Medulla oblongata (tissue), 1 donor: ENCODE measurements around the gene TP53I3.
"Not testable (repeated sequence)": the region's sequence is repeated elsewhere in the genome, so short reads cannot be mapped to it uniquely, and the experiment has no call there.

Experiments used
- DNase-seq: peaks from one replicate; pipeline ENCODE4 v3.0.0-alpha.2; 2015; ENCODE audit errors: extremely low spot score

The TP53I3 gene

DNA sequence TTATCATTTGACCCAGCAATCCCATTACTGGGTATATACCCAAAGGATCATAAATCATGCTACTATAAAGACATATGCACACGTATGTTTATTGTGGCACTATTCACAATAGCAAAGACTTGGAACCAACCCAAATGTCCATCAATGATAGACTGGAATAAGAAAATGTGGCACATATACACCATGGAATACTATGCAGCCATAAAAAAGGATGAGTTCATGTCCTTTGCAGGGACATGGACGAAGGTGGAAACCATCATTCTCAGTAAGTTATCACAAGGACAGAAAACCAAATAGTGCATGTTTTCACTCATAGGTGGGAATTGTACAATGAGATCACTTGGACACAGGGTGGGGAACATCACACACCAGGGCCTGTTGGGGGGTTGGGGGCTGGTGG lies 16.1 kb upstream of the TP53I3 start:
- not testable (repeated sequence) for DNase-seq

DNA sequence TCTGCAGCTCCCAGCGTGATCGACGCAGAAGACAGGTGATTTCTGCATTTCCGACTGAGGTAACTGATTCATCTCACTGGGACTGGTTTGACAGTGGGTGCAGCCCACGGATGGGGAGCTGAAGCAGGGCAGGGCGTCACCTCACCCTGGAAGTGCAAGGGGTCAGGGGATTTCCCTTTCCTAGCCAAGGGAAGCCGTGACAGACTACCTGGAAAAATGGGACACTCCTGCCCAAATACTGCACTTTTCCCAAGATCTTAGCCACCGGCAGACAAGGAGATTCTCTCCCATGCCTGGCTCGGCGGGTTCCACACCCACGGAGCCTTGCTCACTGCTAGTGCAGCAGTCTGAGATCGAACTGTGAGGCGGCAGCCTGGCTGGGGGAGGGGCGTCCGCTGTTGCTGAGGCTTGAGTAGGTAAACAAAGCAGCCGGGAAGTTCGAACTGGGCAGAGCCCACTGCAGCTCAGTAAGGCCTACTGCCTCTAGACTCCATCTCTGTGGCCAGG lies 10.6 kb upstream of the TP53I3 start:
- not testable (repeated sequence) for DNase-seq

DNA sequence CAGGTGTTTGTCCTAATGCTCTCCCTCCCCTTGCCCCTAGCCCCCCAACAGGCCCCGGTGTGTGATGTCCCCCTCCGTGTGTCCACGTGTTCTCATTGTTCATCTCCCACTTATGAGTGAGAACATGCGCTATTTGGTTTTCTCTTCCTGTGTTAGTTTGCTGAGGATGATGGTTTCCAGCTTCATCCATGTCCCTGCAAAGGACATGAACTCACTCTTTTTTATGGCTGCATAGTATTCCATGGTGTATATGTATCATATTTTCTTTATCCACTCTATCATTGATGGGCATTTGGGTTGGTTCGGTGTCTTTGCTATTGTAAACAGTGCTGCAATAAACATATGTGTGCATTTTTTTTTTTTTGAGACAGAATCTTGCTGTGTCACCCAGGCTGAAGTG lies 8.6 kb upstream of the TP53I3 start:
- DNase-seq: not testable (repeated sequence)

DNA sequence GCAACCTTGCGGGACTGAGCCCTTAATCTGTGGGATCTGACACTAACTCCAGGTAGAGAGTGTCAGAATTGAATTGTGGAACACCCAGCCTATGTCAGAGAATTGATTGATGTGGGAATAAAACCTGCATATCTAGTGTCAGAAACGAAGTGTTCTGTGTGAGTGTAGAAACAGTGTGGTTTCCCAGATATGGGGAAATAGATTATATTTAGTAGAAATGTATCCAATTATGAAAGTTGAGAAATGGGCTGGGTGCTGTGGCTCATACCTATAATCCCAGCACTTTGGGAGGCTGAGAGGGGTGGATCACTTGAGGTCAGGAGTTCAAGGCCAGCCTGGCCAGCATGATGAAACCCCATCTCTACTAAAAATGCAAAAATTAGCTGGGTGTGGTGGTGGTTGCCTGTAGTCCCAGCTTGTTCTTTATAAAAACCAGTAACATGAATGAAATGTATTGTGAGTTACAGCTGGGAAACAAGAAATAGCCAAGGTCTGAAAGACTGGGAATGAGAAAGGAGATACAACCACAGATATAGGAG lies 4.3 kb upstream of the TP53I3 start:
- DNase-seq: no peak

DNA sequence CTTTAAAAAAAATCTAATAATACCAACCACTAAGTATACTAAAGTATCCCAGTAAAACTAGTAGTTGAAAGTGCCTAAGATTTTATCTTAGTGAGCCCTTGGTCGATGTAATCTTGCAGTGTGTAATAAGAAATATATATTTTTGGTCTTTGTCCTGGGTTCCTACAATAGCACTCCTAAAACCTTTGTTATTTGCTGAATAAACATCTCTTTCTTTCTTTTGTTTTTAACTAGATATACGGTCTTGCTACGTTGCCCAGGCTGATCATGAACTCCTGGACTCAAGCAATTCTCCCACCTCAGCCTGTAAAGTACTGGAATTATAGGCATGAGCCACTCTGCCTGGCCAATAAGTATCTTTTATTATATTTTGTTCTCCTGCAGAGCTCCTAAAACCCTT lies 2.4 kb upstream of the TP53I3 start:
- no peak for DNase-seq

DNA sequence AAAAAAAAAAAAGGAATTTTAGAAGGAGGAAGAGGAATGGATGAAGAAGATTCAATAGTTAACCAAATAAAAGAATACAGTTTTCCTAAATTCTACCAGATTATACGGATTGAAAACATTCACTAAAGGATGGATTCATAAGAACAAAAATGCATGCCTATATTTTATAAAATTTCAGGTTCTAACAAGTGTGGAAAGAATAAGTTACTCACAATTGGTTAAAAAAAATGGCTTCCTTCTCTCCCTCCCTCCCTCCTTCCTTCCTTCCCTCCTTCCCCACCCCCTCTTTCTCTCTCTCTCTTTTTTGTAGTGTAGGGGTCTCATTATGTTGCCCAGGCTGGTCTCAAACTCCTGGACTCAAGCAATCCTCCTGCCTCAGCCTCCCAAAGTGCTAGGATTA lies 1.6 kb upstream of the TP53I3 start:
- DNase-seq: no peak

DNA sequence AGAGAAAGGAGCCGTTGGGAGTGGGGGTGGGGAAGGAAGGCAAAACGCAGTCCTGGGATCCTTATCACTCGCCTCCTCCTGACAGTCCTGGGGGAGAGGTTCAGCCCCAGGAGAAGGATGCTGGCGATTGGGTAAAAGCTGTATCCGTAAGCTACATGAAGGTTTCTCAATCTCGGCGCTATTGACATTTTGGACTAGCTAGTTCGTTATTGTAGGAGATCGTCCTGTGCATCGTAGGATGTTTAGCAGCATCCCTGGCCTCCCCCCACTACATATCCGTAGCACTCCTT lies 511 bp upstream of the TP53I3 start:
- DNase-seq: no peak

DNA sequence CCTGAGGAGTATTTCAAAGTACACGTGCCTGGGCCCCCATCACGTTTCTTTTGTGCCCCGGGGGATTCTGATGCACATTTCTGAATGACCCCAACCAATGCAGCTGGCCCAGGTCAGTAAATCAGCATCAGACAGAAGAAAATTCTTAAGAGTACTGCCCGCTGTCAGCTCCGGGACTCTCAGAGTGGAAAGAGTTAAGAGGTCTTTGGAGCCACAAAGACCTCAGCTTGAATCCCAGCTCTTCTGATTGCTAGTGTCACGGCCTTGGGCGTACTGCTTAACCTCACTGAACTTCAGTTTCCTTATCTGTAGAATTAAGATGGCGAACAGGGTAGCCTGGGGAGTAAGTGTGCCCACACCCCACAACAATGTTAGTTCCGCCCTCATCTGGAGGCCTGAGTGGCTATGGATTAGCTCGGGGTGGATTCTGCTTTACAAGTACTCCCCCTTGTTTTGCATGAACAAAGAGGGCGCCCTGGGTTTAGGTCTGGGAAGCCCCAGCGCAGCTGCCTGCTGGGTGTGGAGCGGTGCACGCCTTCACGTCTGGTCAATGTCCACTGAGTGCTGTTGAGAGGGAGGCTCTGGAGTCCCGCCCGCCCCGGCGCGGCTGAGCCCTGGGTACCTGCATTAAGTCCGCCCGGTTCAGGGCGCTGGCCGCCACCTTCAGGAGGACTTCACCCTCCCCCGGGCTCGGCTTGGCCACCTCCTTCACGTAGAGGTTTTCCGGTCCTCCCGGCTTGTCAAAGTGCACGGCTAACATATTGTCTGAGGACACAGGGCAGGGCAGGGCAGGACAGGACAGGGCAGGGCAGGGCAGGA lies 858 bp downstream of the TP53I3 start:
- peak; percentile 52 for DNase-seq

DNA sequence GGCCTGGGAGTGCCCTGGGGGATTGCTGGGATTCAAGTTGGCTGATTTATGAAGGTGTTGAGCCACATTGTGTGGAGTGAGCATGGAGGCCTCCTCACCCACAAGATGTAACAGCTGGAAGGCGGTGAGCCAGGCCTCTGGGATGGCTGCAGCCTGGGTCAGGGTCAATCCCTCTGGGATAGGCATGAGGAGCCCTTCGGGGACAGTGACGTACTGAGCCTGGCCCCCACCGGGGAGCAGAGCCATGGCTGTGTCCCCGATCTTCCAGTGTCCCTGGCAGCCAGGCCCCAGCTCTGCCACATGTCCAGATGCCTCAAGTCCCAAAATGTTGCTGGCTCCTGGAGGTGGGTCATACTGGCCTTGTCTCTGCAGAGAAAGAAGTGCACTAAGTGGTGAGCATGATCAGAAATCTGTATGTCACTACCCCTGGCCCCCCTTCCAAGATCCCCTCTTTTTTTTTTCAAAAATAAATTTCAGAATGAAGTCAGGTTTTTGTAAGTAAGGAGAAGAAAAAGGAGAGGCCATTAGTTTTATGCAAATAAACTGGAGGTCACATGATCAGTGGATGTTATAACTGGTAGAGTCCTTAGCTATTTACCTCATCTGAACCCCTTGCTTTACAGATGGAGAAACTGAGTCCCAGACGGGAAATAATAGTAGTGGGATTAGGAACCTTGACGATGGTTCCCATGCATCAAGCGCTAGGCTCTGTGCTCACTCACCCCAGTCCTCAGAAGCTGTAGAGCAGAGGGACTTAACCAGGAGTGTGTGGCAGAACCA lies 1.7 kb downstream of the TP53I3 start:
- DNase-seq: no peak

DNA sequence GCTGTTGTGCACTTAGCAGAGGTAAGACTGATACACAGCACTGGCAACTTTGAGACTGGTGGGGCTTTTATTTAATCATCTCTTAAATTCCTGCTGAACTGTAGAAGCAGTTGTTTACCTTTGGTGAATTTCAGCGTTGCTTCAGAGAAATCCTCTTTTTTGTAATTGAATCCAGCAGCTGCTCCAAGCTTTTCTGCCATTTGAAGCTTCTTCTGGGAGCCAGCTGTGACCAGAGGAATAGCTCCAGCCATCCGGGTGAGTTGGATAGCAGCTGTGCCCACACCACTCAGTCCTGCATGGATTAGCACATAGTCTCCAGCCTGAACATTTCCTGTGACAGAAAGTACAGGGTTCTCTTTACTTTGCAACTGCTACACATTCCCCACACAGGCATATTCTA lies 3.9 kb downstream of the TP53I3 start:
- no peak for DNase-seq

DNA sequence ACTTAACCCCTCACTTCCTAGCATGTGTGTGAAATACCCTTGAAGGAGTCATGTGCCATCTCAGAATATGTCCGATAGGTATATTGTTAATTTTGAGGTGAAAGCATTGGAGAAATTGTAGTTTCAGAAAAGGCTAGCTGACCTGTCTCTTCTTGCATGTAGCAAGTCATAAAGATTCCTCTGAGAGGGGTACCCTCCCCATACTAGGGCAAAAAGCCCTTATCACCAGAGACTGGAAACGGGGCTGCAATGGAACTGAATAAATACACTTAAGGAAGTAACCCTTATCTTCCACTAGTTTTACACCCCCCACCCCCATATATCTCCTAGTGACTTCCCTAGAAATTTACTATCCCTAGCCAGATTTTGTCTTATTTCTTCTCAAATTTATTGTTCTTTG lies 6.8 kb downstream of the TP53I3 start:
- no peak for DNase-seq

DNA sequence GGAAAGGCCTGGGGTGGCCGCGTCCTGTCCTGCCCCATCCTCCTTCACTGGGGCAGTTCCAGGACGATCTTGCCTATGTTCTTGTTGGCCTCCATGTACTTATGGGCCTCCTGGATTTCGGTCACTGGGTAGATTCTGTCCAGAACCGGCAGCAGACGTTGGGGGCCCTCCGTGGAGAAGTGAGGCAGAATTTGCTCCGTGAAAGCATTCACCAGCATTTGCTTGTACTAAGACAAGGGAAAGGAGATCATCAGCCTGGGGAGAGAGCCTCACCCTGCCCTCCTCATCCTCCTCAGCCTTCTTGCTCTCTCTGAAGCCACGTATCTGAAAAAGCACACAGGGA lies 7.1 kb downstream of the TP53I3 start:
- DNase-seq: no peak

DNA sequence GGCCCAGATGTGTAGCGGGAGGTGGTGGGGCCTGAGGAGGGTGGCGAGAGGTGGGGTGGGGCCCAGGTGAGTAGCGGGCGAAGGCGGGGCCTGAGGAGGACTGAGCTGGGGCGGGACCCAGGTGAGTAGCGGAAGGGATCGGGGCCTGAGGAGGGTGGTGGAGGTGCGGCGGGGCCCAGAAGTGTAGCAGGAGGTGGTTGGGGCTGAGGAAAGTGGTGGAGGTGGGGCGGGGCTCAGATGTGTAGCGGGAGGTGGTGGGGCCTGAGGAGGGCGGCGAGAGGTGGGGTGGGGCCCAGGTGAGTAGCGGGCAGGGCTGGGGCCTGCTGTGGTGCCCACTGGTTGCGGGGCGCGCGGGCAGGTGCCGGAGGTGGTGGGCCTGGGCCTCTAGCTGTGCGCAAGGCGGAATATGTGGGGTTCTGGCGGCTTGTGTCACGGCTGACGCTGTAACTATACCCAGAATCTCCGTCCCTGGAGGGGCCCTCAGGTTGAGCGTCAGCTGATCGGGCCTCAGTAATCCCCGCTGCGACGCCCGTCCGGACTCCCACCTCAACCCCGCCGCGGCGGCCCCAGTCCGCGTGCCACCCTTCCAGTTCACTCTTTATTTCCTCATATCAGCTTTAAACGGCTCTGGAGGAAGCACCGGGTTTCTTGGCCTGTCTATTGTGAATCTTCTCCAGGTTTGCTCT lies 7.6 kb downstream of the TP53I3 start:
- DNase-seq: peak; percentile 36

DNA sequence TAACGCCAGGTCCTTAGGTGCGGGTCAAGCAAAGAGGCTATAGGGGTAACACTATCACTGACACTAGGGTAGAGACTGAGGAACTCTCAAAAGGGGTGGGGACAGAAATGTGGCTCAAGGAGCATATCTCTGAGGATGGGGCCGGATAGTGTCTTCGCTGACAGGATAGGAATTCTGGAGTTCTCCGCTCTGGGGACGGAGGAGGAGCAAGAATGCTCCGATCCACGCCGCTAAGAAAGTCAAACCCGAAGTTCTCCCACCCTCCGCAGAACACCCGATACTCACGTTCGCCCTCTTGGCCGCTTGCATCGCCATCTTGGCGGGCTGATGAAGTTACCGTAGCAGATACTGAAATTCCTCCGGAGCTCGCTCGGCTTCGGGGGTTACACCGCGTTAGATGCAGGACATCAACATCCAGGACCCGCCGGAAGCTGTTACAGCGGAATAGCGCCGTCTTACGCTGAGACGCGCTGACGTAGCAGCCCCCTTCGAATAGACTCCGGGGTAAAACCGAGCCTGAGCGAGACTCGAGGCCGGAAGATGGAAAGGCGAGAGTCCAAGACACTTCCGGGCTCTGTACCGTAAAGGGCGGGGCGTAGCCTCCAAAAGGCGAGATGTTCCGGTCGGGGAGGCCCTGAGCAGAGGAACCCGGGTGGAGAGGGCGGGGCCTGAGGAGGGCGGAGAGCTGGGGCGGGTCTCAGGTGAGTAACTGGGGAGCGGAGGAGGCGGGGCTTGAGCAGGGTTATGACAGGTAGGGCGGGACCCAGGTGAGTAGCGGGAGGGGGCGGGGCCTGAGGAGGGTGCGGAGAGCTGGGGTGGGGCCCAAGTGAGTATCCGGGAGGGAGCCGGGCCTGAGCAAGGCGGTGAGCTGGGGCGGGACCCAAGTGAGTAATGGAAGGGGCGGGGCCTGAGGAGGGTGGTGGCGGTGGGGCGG lies 8.5 kb downstream of the TP53I3 start, which contains the start of gene SF3B6:
Gene SF3B6, minus strand, starts transcription at position 412 of the 934 bp plus-strand sequence. Its CDS starts 97 bp downstream, at position 315.
- peak; percentile 98 for DNase-seq

DNA sequence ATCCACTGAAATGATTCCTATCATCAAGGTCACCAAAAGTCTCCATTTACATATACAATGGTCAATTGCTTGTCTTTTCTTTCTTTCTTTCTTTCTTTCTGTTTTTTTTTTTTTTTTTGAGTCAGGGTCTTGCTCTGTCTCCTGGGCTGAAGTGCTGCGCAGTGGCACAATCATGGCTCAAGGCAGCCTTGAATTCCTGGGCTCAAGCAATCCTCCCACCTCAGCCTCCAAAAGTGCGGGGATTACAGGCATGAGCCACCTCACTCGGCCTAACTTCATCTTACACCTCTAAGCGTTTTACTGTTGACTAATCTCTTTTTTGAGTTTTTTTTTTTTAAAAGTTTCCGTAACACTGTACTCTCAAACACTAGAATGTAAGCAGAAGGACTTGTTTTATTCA lies 9.4 kb downstream of the TP53I3 start:
- no peak for DNase-seq

DNA sequence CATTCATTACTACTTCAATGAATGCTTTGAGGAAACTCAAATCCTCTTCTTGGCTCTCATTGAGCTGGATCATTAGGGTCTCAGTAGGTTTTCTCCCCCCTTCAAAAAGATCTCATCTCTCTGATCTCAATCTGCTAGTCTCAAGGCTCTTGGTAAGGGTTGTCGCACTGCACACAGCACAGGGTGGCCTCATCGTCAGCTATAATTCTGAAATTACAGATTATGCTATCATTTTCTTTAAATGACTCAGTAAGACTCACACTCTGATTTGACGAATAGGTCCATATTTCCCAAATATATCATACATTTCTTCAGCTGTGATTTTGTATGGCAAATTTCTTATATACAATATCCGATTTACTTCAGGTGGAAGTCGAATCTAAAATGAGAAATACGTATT lies 10.8 kb downstream of the TP53I3 start:
- no peak for DNase-seq

DNA sequence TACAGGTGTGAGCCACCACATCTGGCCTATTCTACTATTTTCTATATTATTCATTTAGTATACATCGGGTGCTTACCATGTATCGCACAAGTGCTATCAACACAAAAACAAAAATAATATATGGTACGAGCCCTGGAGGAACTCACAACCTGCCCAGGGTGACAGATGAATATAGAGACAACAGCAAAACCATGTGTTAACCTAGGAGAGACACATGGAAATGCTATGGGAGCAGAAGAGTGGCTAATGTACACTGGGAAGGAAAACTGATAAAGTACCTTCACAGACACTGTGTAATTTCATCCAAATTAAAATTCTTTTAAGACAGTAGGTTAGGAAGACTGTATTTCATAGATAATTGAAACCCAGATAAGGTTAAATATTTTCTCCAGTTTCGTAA lies 12.4 kb downstream of the TP53I3 start:
- DNase-seq: no peak

DNA sequence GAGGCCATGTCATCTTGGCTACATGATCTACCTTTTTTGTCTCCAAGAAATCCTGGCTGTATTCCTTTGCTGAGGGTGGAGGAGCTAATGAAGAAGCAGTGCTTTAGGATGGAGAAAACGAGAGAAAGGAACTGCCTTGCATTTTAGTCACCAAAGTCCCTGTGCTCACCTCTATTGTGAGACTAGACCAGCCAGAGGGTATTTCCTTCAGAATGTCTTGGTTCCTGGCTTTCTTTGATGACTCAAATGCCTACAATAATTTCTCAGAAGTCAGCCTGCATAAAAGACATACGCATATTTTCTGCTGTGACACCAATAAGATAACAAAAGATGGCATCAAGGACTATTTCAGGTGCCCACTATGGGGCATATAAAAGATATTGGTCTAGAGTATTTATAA lies 19.3 kb downstream of the TP53I3 start:
- no peak for DNase-seq

DNA sequence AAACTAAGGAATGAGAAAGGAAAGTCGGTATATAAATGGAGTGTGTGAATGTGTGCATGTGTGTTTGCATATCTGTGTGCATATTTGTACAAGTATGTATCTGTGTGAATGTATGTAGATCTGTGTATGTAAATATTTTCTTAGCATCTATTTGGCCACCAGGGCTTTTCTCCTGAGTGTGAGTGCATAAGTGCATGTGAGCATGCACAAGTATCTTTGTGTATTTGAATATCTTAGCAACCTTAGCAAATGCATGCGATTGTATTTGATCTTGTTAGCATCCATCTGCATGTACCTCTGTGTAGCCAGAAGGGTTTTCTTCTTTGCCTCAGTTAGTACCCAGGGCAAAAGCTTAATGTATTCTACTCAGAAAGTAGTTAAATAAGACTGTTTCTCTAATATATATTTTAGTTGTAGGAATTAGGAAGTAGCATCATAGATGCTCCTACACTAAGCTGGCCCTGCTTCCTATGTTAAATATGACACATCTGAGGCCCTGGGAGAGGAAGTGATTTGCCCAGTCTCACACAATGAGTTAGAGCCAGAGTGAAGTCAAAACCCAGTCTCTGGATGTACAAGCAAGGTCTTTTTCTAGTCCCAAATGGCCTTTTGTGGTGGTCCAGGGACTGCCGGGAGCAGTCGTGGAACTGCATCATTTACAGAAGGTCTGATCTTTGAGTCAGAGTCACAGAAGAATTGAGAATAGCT lies 25.9 kb downstream of the TP53I3 start:
- DNase-seq: no peak

DNA sequence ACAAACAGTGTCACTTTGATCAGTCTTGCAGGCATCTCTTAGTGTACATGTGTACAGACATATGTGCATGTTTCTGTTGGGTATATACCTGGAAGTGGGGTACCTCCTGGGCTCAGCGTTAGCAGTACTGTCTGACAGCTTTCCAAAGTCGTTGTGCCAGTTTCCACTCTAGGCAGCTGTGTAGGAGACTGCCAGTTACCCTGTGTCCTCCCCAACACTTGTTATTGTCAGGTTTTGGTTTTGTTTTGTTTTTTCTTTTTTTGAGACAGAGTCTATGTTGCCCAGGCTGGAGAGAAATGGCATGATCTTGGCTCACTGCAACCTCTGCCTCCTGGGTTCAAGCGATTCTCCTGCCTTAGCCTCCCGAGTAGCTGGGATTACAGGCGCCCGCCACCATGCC lies 28.9 kb downstream of the TP53I3 start:
- DNase-seq: no peak
